GM06990 (cell line): ENCODE results near the gene PKD1L1.

Source experiments
- DNase-seq: peaks from one replicate; pipeline ENCODE4 v3.0.0-alpha.2; 2011; ENCODE audit not compliant: insufficient read length; ENCODE audit errors: extremely low read depth
- H3K27me3 ChIP-seq: replicated peaks from 2 replicates; pipeline ENCODE4 v1.6.0; 2011; ENCODE audit warnings: low read length; ENCODE audit not compliant: control insufficient read depth, insufficient read depth
- H3K36me3 ChIP-seq: 2 replicates; pipeline ENCODE4 v1.5.1; 2011; ENCODE audit warnings: low read length; ENCODE audit not compliant: control insufficient read depth, insufficient read depth
- H3K4me3 ChIP-seq: replicated peaks from 2 replicates; pipeline ENCODE4 v1.5.1; 2011; ENCODE audit warnings: low read depth, mild to moderate bottlenecking, control low read depth, low read length
- TF ChIP-seq, protein P1 (sequence below): IDR thresholded peaks from 2 replicates; pipeline ENCODE4 v1.5.1; 2011; ENCODE audit warnings: low read length, control low read depth, mild to moderate bottlenecking, inconsistent platforms; ENCODE audit not compliant: insufficient read depth, poor library complexity, severe bottlenecking

Gene PKD1L1

DNA sequence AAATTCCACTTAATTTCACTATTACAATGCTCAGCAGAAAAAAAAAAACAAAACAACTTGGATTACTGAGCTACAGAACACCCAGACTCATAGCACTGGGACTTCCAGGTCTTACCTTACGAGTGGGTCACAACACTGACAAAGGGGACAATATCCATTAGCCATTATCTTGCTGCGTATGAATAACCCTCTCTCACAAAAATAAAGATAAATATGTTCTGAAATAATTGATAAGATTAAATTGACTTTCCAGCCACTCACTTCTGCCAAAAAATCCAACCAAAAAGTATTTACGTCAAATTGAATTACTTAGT is 128.7 kb downstream of the PKD1L1 start:
- TF ChIP-seq, protein P1, sequence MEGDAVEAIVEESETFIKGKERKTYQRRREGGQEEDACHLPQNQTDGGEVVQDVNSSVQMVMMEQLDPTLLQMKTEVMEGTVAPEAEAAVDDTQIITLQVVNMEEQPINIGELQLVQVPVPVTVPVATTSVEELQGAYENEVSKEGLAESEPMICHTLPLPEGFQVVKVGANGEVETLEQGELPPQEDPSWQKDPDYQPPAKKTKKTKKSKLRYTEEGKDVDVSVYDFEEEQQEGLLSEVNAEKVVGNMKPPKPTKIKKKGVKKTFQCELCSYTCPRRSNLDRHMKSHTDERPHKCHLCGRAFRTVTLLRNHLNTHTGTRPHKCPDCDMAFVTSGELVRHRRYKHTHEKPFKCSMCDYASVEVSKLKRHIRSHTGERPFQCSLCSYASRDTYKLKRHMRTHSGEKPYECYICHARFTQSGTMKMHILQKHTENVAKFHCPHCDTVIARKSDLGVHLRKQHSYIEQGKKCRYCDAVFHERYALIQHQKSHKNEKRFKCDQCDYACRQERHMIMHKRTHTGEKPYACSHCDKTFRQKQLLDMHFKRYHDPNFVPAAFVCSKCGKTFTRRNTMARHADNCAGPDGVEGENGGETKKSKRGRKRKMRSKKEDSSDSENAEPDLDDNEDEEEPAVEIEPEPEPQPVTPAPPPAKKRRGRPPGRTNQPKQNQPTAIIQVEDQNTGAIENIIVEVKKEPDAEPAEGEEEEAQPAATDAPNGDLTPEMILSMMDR, result no peak
- H3K4me3 ChIP-seq, result no peak overlapping the region
- no peaks in the 10 kb centered on the region for H3K27me3 ChIP-seq
- DNase-seq, result no peak
- no peaks in the 10 kb centered on the region for H3K36me3 ChIP-seq

DNA sequence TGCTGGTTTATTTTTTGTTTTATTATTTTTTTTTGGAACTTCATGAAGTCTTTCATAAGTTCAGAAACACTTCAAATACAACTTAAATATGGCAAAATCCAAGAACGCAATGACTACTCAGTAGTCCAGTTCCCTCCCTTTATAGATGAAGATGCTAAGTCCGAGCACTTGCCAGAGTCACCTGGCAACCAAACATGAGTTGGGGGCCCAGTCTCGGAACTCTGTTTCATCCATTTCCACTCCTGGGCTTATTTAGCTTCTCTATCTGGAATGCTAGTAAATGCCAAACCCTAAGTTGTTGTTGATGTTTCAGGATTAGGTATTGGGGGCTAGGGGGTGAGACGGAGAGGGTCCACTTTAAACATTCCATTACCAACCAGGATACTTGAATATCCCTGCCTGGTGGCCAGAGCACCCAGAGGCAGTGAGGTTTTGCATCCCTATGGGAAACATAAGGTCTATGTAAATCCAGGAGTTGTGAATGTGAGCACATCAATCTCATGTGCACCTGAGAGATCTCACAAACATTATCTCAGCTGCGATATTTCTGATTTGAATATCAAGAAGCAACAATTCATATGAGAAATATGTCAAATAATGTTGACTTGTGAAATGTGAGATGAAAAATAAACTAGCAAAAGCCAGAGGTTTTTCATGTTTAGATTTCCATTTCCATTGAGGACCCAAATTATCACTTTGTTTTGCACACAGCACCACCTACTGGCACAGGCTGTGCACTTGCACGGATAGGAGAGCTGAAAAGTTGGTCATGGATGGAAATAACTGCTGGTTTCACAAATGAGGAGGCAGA is 129.3 kb downstream of the PKD1L1 start:
- Histone ChIP-seq H3K36me3 (no peaks in the 10 kb centered on the region), H3K4me3 (no peak overlapping the region), H3K27me3 (no peaks in the 10 kb centered on the region)
- TF ChIP-seq, protein P1, result peak; percentile 88
- no peak for DNase-seq

DNA sequence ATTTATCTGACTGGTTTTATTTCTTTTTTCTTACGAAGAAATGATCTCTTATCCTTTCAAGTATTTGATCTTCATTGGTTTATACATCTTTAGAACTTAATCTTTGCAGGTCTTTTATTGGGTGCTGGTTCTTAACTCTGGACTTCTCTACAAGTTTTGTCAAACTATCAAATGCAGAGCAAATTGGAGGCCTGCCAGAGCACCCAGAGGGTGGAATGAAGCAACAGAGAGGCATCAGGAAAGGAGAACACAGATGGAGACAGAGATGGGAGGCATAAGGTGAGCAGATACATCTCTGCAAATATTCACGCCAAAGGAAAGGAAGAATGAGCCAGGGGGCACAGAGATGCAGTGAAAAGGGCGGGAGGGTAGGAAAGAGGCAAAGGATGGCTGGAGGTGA is 130.3 kb downstream of the PKD1L1 start:
- H3K27me3 ChIP-seq, result no peaks in the 10 kb centered on the region; the same call in 1 of the 2 replicates
- TF ChIP-seq, protein P1, result no peak
- DNase-seq, result no peak
- H3K36me3 ChIP-seq, result no peaks in the 10 kb centered on the region
- no peak overlapping the region for H3K4me3 ChIP-seq

DNA sequence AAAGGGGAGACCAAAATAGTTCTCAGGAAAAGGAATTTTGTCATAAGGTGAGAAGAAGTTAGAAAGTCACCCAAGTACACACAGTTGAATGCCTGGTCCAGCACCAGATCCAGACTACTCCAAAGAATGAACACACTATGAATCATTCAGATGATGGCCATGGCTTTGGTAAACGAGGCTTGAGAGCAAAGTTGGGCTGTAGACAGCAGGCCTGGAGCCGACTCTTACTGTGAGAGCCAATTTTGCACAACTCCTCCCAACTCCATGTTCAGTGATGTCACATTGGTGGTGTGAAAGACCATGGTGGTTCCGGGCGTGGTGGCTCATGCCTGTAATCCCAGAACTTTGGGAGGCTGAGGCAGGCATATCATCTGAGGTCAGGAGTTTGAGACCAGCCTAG is 131.6 kb downstream of the PKD1L1 start:
- TF ChIP-seq, protein P1, result no peak
- no peak for DNase-seq
- Histone ChIP-seq H3K36me3 (no peaks in the 10 kb centered on the region), H3K4me3 (no peak overlapping the region), H3K27me3 (no peaks in the 10 kb centered on the region; the same call in 1 of the 2 replicates)

DNA sequence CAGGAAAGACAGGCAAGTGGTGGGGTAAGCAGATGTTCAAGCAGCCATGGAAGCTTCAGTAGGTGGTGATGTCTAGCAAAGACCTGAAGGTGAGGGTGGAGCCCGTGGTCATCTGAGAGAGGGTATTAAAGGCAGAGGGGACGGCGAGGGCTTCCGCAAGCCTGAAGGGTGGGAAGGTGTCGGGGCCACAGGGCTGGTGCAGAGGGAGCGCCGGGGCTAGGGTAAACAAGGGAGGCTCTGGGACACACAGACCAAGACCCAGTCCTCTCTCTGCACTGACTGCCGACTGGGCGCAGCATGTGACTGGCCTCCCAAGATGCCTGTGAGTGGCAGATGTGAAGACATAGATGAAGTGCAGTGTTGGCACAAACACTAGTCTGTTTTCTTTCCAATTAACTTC is 132.4 kb downstream of the PKD1L1 start:
- Histone ChIP-seq H3K4me3 (no peak overlapping the region), H3K27me3 (no peaks in the 10 kb centered on the region; the same call in 1 of the 2 replicates), H3K36me3 (no peaks in the 10 kb centered on the region)
- no peak for DNase-seq
- TF ChIP-seq, protein P1, result no peak
